Esophagus squamous epithelium (tissue), 5 donors: ENCODE data around the gene PTPRN2. TPM values are rescaled to one million over a fixed set of nuclear protein-coding genes. Genes with fewer than 3 reads are reported as not detected.

Experiments
- DNase-seq: peaks from one replicate; lab custom pipeline; 2025; lab: John Stamatoyannopoulos, UW
- H3K27ac ChIP-seq, 4 donors: fragments of 200-600 bp; sonication (generic); one replicate each; pipeline ENCODE4 v1.5.1; 2016 to 2019; ENCODE audit warnings: mild to moderate bottlenecking in 1 of 4
- H3K27me3 ChIP-seq, 4 donors: fragments of 200-600 bp; sonication (generic); 1 replicate in 3 of 4; 2 replicates in 1 of 4; pipeline versions ENCODE4 v1.5.1 to v1.6.0; 2017 to 2021; ENCODE audit warnings: antibody characterized with exemption in 1 of 4
- H3K36me3 ChIP-seq, 3 donors: fragments of 200-600 bp; sonication (generic); one replicate each; pipeline ENCODE4 v1.5.1; 2016 to 2019
- H3K4me1 ChIP-seq, 3 donors: fragments of 200-600 bp; sonication (generic); one replicate each; pipeline ENCODE4 v1.5.1; 2017 to 2019
- H3K4me3 ChIP-seq, 4 donors: fragments of 200-600 bp; sonication (generic); 1 replicate in 3 of 4; 2 replicates in 1 of 4; pipeline ENCODE4 v1.5.1; 2016 to 2019; ENCODE audit warnings: mild to moderate bottlenecking in 2 of 4, moderate library complexity in 1 of 4
- H3K9me3 ChIP-seq, 3 donors: fragments of 200-600 bp; sonication (generic); one replicate each; pipeline ENCODE4 v1.5.1; 2016 to 2019
- CTCF ChIP-seq, 6 experiments: fragments of 450-650 bp in 4 of 6; fragments of 200-600 bp in 2 of 6; sonication (generic) in 2 of 6; IDR thresholded peaks; one replicate each; pipeline ENCODE4 v1.5.1; 2016 to 2019; ENCODE audit warnings: antibody characterized with exemption in 6 of 6, mild to moderate bottlenecking in 4 of 6, moderate library complexity in 4 of 6
- POLR2A ChIP-seq, 4 donors: fragments of 450-650 bp; IDR thresholded peaks; one replicate each; pipeline ENCODE4 v1.6.1; 2017; ENCODE audit warnings: antibody characterized with exemption in 4 of 4, mild to moderate bottlenecking in 4 of 4, moderate library complexity in 3 of 4
- WGBS, 2 donors: methylation state at CpG; one replicate each; pipeline ENCODE4 v1.1.5; 2018; 5-methylcytosine and 5-hydroxymethylcytosine counted together
- intact Hi-C: fragments of 100-400 bp; cut with DNase I; formaldehyde crosslinking; loops from one replicate; pipeline ENCODE4 v1.15.0; 2022
- total RNA-seq, 4 donors: library from RNA; depleted of rRNA; stranded (reverse); fragments of >200 nt; gene quantifications; one replicate each; pipeline ENCODE4 v1.1.0, GENCODE V29; 2016
- donor health status: DM: yes; HTN: yes; CAD: no.

The PTPRN2 gene
- total RNA-seq, 4 donors from 2014 or later, result 0.38 to 2.7 (median 1.0) TPM

GRCh38 chr7:157558516-157558874 lies 1029.1 kb downstream of the PTPRN2 start:
- intact Hi-C loops, result no loop called here
- TF ChIP-seq POLR2A (IDR thresholded peaks at IDR 0.05) (no peak), CTCF (IDR thresholded peaks at IDR 0.05) (no peak)
- WGBS, 2 donors, result 67 to 100% methylated on average over 1 to 6 of the region's 9 CpGs
- Histone ChIP-seq H3K27ac (no peak overlapping the region), H3K36me3 (no peaks in the 10 kb centered on the region), H3K4me1 (no peaks in the 10 kb centered on the region), H3K9me3 (no peaks in the 10 kb centered on the region), H3K4me3 (no peak overlapping the region), H3K27me3 (no peaks in the 10 kb centered on the region)
- no peak for DNase-seq

GRCh38 chr7:157558061-157558460 lies 1029.6 kb downstream of the PTPRN2 start:
- no peaks in the 10 kb centered on the region for H3K9me3 ChIP-seq
- H3K4me1 ChIP-seq, result no peaks in the 10 kb centered on the region
- intact Hi-C loops, result no loop called here
- TF ChIP-seq CTCF (IDR thresholded peaks at IDR 0.05), result no peak
- no peak for TF ChIP-seq POLR2A (IDR thresholded peaks at IDR 0.05)
- H3K27me3 ChIP-seq, result no peaks in the 10 kb centered on the region
- WGBS, 2 donors, result 73 to 92% methylated on average over 4 to 13 of the region's 17 CpGs
- no peak overlapping the region for H3K4me3 ChIP-seq
- no peak overlapping the region for H3K27ac ChIP-seq
- no peaks in the 10 kb centered on the region for H3K36me3 ChIP-seq
- DNase-seq, result no peak

- WGBS, 2 donors, result 75 to 80% methylated on average over 1 of the region's 1 CpG
- no peak for DNase-seq
Observed at GRCh38 chr7:157557263-157557662, 1030.4 kb downstream of the PTPRN2 start.

GRCh38 chr7:157556642-157556944 lies 1031.0 kb downstream of the PTPRN2 start:
- H3K9me3 ChIP-seq, result no peaks in the 10 kb centered on the region
- TF ChIP-seq POLR2A (IDR thresholded peaks at IDR 0.05), result no peak
- no peak for TF ChIP-seq CTCF (IDR thresholded peaks at IDR 0.05)
- no peaks in the 10 kb centered on the region for H3K4me1 ChIP-seq
- WGBS, 2 donors, result 82 to 91% methylated on average over 1 of the region's 1 CpG
- no peak for DNase-seq
- intact Hi-C loops, result no loop called here
- H3K4me3 ChIP-seq, result no peak overlapping the region
- H3K27ac ChIP-seq, result no peak overlapping the region
- H3K36me3 ChIP-seq, result no peaks in the 10 kb centered on the region
- H3K27me3 ChIP-seq, result no peaks in the 10 kb centered on the region

More at GRCh38 chr7:157557263-157557662, 1030.4 kb downstream of the PTPRN2 start:
- no peaks in the 10 kb centered on the region for H3K9me3 ChIP-seq
- no peaks in the 10 kb centered on the region for H3K4me1 ChIP-seq
- H3K27me3 ChIP-seq, result no peaks in the 10 kb centered on the region
- TF ChIP-seq POLR2A (IDR thresholded peaks at IDR 0.05) (no peak), CTCF (IDR thresholded peaks at IDR 0.05) (no peak)
- intact Hi-C loops, result no loop called here
- no peak overlapping the region for H3K27ac ChIP-seq
- H3K4me3 ChIP-seq, result no peak overlapping the region
- no peaks in the 10 kb centered on the region for H3K36me3 ChIP-seq

- Histone ChIP-seq H3K27ac (no peak overlapping the region), H3K4me1 (no peaks in the 10 kb centered on the region), H3K9me3 (no peaks in the 10 kb centered on the region), H3K36me3 (no peaks in the 10 kb centered on the region), H3K4me3 (no peak overlapping the region), H3K27me3 (no peaks in the 10 kb centered on the region)
- intact Hi-C loops, result no loop called here
- TF ChIP-seq CTCF (IDR thresholded peaks at IDR 0.05), result no peak
- TF ChIP-seq POLR2A (IDR thresholded peaks at IDR 0.05), result no peak
- WGBS, 2 donors, result 88 to 91% methylated on average over 6 of the region's 10 CpGs
- DNase-seq, result no peak
Observed at GRCh38 chr7:157555944-157556641, 1031.5 kb downstream of the PTPRN2 start.
